SK-N-SH (cell line): ENCODE measurements around the gene VMP1. TPM values are rescaled to one million over a fixed set of nuclear protein-coding genes. Genes with fewer than 3 reads are reported as not detected.

ENCODE experiments used
- CTCF ChIA-PET: fragments of 300-600, 350-600 bp; formaldehyde crosslinking; extraction: SDS; loops from one replicate; lab custom pipeline; 2021; lab: Yijun Ruan, JAX
- POLR2A ChIA-PET: fragments of 350-600 bp; sonication (Branson Sonifier 250); formaldehyde crosslinking; extraction: SDS; loops from one replicate; lab custom pipeline; 2020; ENCODE audit warnings: antibody characterized with exemption, inconsistent platforms; lab: Yijun Ruan, JAX
- DNase-seq: peaks from one replicate; pipeline ENCODE4 v3.0.0; 2012
- H2AFZ ChIP-seq: fragments of 200-600 bp; sonication (generic); 2 replicates; pipeline ENCODE4 v1.8.1; 2016; ENCODE audit warnings: antibody characterized with exemption, mild to moderate bottlenecking, low read depth
- H3F3A ChIP-seq: fragments of 200-600 bp; sonication (generic); replicated peaks from 2 replicates; pipeline ENCODE3; 2016; ENCODE audit warnings: antibody characterized with exemption, mild to moderate bottlenecking; ENCODE audit not compliant: insufficient read depth
- H3K27ac ChIP-seq, 2 experiments: fragments of 200-500 bp in 1 of 2; fragments of 200-600 bp in 1 of 2; sonication (Bioruptor generic) in 1 of 2; sonication (generic), shearing (Covaris generic) in 1 of 2; 2 replicates each; pipeline versions ENCODE4 v1.5.1 to v1.6.1; 2014 to 2016; ENCODE audit warnings: low read depth in 2 of 2, inconsistent platforms in 1 of 2, low read length in 1 of 2, mild to moderate bottlenecking in 1 of 2, mixed read lengths in 1 of 2
- H3K27me3 ChIP-seq: fragments of 200-600 bp; sonication (generic), shearing (Covaris generic); 2 replicates; pipeline ENCODE4 v1.6.1; 2016; ENCODE audit warnings: mixed run types; ENCODE audit not compliant: insufficient read depth
- H3K36me3 ChIP-seq, 2 experiments: fragments of 200-500 bp in 1 of 2; fragments of 200-600 bp in 1 of 2; sonication (Bioruptor generic) in 1 of 2; sonication (generic) in 1 of 2; replicated peaks in 1 of 2; 2 replicates each; pipeline versions ENCODE3 to v1.5.1; 2014 to 2016; ENCODE audit warnings: low read length in 1 of 2, mild to moderate bottlenecking in 1 of 2; ENCODE audit not compliant: insufficient read depth in 2 of 2, control insufficient read depth in 1 of 2
- H3K4me1 ChIP-seq, 2 experiments: fragments of 200-500 bp in 1 of 2; fragments of 200-600 bp in 1 of 2; sonication (Bioruptor generic) in 1 of 2; sonication (generic), shearing (Covaris generic) in 1 of 2; 2 replicates each; pipeline versions ENCODE4 v1.5.1 to v1.6.1; 2014 to 2016; ENCODE audit warnings: low read depth in 1 of 2, low read length in 1 of 2, mixed run types in 1 of 2; ENCODE audit not compliant: insufficient read depth in 2 of 2, control insufficient read depth in 1 of 2
- H3K4me2 ChIP-seq: fragments of 200-600 bp; sonication (generic), shearing (Covaris generic); 2 replicates; pipeline ENCODE4 v1.6.1; 2017; ENCODE audit warnings: mixed run types
- H3K4me3 ChIP-seq, 2 experiments: fragments of 200-500 bp in 1 of 2; fragments of 200-600 bp in 1 of 2; sonication (Bioruptor generic) in 1 of 2; sonication (generic), shearing (Covaris generic) in 1 of 2; 2 replicates each; pipeline versions ENCODE4 v1.5.1 to v1.8.1; 2014 to 2016; ENCODE audit warnings: low read depth in 2 of 2, inconsistent platforms in 1 of 2, low read length in 1 of 2, mild to moderate bottlenecking in 1 of 2, mixed read lengths in 1 of 2, moderate library complexity in 1 of 2
- H3K79me2 ChIP-seq: fragments of 200-600 bp; sonication (generic); 2 replicates; pipeline ENCODE4 v1.8.1; 2017; ENCODE audit warnings: mild to moderate bottlenecking; ENCODE audit not compliant: insufficient read depth
- H3K9ac ChIP-seq: fragments of 200-600 bp; sonication (generic); 2 replicates; pipeline ENCODE4 v1.6.1; 2017; ENCODE audit warnings: mixed run types
- H3K9me2 ChIP-seq: fragments of 200-600 bp; sonication (generic); 2 replicates; pipeline ENCODE4 v1.6.1; 2017; ENCODE audit warnings: mixed run types
- H3K9me3 ChIP-seq: fragments of 200-600 bp; sonication (generic); 2 replicates; pipeline ENCODE4 v1.6.1; 2017; ENCODE audit warnings: mixed run types, mild to moderate bottlenecking, moderate library complexity
- H4K20me1 ChIP-seq: fragments of 200-600 bp; sonication (generic); 2 replicates; pipeline ENCODE4 v1.6.1; 2017; ENCODE audit warnings: mild to moderate bottlenecking, mixed run types; ENCODE audit not compliant: insufficient read depth
- EZH2phosphoT487 ChIP-seq: fragments of 200-600 bp; sonication (generic); IDR thresholded peaks from 2 replicates; pipeline ENCODE4 v1.6.1; 2017; ENCODE audit warnings: low read depth, mixed run types, mild to moderate bottlenecking, antibody characterized with exemption, moderate library complexity, borderline replicate concordance
- FOSL2 ChIP-seq: IDR thresholded peaks from 2 replicates; pipeline ENCODE4 v1.4.0; 2012; ENCODE audit warnings: low read depth, mild to moderate bottlenecking, moderate library complexity, borderline replicate concordance
- GABPA ChIP-seq: IDR thresholded peaks from 2 replicates; pipeline ENCODE4 v1.4.0; 2012; ENCODE audit warnings: low read depth, mild to moderate bottlenecking
- GATA2 ChIP-seq: sonication (generic); formaldehyde crosslinking; IDR thresholded peaks from 2 replicates; pipeline ENCODE4 v1.5.0; 2020; ENCODE audit warnings: mild to moderate bottlenecking, missing genetic modification reagents
- MXI1 ChIP-seq: IDR thresholded peaks from 2 replicates; pipeline ENCODE4 v1.6.1; 2012; ENCODE audit warnings: mild to moderate bottlenecking, low read depth, low read length, improper control_type of control experiment
- NFIC ChIP-seq: IDR thresholded peaks from 2 replicates; pipeline ENCODE4 v1.4.0; 2012; ENCODE audit warnings: borderline replicate concordance
- POLR2AphosphoS5 ChIP-seq: IDR thresholded peaks from 2 replicates; pipeline ENCODE4 v1.6.1; 2012; ENCODE audit warnings: low read depth, low read length
- RCOR1 ChIP-seq: fragments of 150-350 bp; IDR thresholded peaks from 2 replicates; pipeline ENCODE4 v1.6.1; 2017; ENCODE audit warnings: antibody characterized with exemption, low read length
- RFX5 ChIP-seq: IDR thresholded peaks from 2 replicates; pipeline ENCODE4 v1.6.1; 2012; ENCODE audit warnings: mild to moderate bottlenecking, improper control_type of control experiment, low read length
- SIN3A ChIP-seq: IDR thresholded peaks from 2 replicates; pipeline ENCODE4 v1.6.1; 2012; ENCODE audit warnings: low read depth, mild to moderate bottlenecking, low read length, moderate library complexity, borderline replicate concordance
- TCF12 ChIP-seq: IDR thresholded peaks from 2 replicates; pipeline ENCODE4 v1.4.0; 2012
- YY1 ChIP-seq: IDR thresholded peaks from 2 replicates; pipeline ENCODE4 v1.4.0; 2012; ENCODE audit warnings: low read depth, mild to moderate bottlenecking
- WGBS: methylation state at CpG from one replicate; pipeline ENCODE4 v1.1.6; 2017; ENCODE audit warnings: low lambda C conversion rate; 5-methylcytosine and 5-hydroxymethylcytosine counted together
- polyA plus RNA-seq, 3 experiments: library from polyadenylated mRNA; depleted of rRNA; stranded (reverse); fragments of >200 nt; gene quantifications; 2 replicates each; pipeline ENCODE4 v1.2.3, GENCODE V29; 2012
- TF ChIP-seq, protein P1 (sequence below): fragments of 200-600 bp; sonication (generic); IDR thresholded peaks from 2 replicates; pipeline ENCODE4 v1.6.1; 2017; ENCODE audit warnings: antibody characterized with exemption, mild to moderate bottlenecking, moderate library complexity
- TF ChIP-seq, protein P2 (sequence below): IDR thresholded peaks from 2 replicates; pipeline ENCODE4 v1.4.0; 2012; ENCODE audit warnings: low read depth, borderline replicate concordance

The VMP1 gene
- polyA plus RNA-seq, 1 of the 3 experiments (the other 2 are of a cell fraction) = 169 TPM

DNA sequence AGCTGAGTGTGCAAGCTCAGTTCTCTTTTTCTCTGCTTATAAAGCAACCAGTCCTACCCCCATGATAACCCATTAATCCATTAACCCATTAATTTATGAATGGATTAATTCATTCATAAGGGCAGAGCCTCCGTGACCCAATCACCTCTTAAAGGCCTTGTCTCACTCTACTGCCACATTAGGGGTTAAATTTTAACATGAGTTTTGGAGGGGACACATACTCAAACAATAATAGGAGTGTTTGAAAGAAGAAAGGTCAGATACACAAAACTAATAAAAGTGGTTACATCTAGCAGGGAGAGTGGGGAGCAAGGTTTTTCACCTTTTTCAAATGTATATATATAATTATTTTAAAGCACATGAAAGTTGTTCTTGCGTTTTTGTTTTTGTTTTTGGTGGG is 6.8 kb downstream of the VMP1 start:
- H3K9me3 ChIP-seq = no peaks in the 10 kb centered on the region
- no peaks in the 10 kb centered on the region for H3K9me2 ChIP-seq
- 100% methylated on average over 2 of the region's 2 CpGs for WGBS
- H3K27me3 ChIP-seq = no peaks in the 10 kb centered on the region
- CTCF ChIA-PET = no interaction called here
- DNase-seq = no peak
- TF ChIP-seq EZH2phosphoT487 (no peak), GABPA (no peak), NFIC (no peak), GATA2 (CRISPR knock-in tag) (no peak), FOSL2 (no peak), YY1 (no peak), MXI1 (no peak)
- TF ChIP-seq, protein P1, sequence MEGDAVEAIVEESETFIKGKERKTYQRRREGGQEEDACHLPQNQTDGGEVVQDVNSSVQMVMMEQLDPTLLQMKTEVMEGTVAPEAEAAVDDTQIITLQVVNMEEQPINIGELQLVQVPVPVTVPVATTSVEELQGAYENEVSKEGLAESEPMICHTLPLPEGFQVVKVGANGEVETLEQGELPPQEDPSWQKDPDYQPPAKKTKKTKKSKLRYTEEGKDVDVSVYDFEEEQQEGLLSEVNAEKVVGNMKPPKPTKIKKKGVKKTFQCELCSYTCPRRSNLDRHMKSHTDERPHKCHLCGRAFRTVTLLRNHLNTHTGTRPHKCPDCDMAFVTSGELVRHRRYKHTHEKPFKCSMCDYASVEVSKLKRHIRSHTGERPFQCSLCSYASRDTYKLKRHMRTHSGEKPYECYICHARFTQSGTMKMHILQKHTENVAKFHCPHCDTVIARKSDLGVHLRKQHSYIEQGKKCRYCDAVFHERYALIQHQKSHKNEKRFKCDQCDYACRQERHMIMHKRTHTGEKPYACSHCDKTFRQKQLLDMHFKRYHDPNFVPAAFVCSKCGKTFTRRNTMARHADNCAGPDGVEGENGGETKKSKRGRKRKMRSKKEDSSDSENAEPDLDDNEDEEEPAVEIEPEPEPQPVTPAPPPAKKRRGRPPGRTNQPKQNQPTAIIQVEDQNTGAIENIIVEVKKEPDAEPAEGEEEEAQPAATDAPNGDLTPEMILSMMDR = no peak
- TF ChIP-seq, all 33 proteins: peak for 0
- no peak overlapping the region for H3K27ac ChIP-seq
- peaks cover 7% of the 10 kb centered on the region for H3F3A ChIP-seq
- H3K4me2 ChIP-seq = no peak overlapping the region
- no peak overlapping the region for H3K4me3 ChIP-seq
- no peaks in the 10 kb centered on the region for H3K36me3 ChIP-seq
- H3K79me2 ChIP-seq = peaks cover 100% of the 10 kb centered on the region
- H2AFZ ChIP-seq = no peak overlapping the region
- POLR2A ChIA-PET = no interaction called here
- peaks cover 16% of the 10 kb centered on the region for H4K20me1 ChIP-seq
- no peak overlapping the region for H3K9ac ChIP-seq
- peaks cover under 1 to 4% of the 10 kb centered on the region in 2 experiments; a peak in 2 of 4 replicates for H3K4me1 ChIP-seq

DNA sequence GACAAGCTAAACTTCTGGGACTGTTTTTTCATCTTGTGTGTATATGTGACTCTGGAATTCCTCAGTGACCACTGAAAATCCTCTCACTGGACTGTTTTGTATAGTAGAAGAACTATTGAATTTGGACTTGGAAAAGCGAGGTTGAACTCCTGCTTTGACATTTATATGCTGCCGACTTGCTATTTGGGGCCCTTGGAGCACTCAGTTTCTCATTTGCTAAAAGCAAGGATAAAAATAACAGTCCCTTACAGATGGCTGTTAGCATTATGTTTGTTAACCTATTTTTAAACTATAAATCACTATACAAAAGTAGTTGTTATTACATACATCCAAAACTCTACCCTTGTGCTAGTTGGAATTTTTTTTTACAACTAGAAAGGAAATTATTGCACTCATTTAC is 9.0 kb downstream of the VMP1 start:
- Histone ChIP-seq H4K20me1 (peaks cover 21% of the 10 kb centered on the region), H3K27me3 (no peaks in the 10 kb centered on the region), H3K9me3 (no peaks in the 10 kb centered on the region), H3K36me3 (no peaks in the 10 kb centered on the region), H3K9ac (no peak overlapping the region), H3K4me3 (no peak overlapping the region), H3K4me2 (no peak overlapping the region), H3F3A (peaks cover 7% of the 10 kb centered on the region), H2AFZ (no peak overlapping the region), H3K9me2 (no peaks in the 10 kb centered on the region), H3K79me2 (peaks cover 100% of the 10 kb centered on the region), H3K4me1 (peaks cover 0 to 11% of the 10 kb centered on the region in 2 experiments; a peak in 2 of 4 replicates), H3K27ac (no peak overlapping the region)
- no peak for DNase-seq
- CTCF ChIA-PET = no interaction called here
- 100% methylated on average over 2 of the region's 2 CpGs for WGBS
- POLR2A ChIA-PET = no interaction called here
- TF ChIP-seq EZH2phosphoT487 (no peak), TCF12 (no peak), SIN3A (no peak), RCOR1 (no peak), GABPA (no peak), RFX5 (no peak), GATA2 (CRISPR knock-in tag) (no peak), POLR2AphosphoS5 (no peak), YY1 (no peak)
- TF ChIP-seq, protein P2, sequence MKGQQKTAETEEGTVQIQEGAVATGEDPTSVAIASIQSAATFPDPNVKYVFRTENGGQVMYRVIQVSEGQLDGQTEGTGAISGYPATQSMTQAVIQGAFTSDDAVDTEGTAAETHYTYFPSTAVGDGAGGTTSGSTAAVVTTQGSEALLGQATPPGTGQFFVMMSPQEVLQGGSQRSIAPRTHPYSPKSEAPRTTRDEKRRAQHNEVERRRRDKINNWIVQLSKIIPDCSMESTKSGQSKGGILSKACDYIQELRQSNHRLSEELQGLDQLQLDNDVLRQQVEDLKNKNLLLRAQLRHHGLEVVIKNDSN = no peak
- TF ChIP-seq, protein P1 = no peak
